K562 (cell line): ENCODE data around the gene ANKRD27. TPM values are rescaled to one million over a fixed set of nuclear protein-coding genes. Genes with fewer than 3 reads are reported as not detected.
A peak's percentile ranks its signal among the peaks of the same experiment; 100 is the strongest.

Experiments
- ATAC-seq: fragments of 200-7000 bp; cut with Tn5 transposase; 3 replicates; pipeline ENCODE4 v1.9.1; 2020; ENCODE audit warnings: moderate library complexity
- BruUV-seq: library from RNA; stranded (reverse); fragments of 400-500 nt; replicated peaks from 2 replicates; lab custom pipeline; 2021; lab: Mats Ljungman, UMichigan
- CTCF ChIA-PET: fragments of 300-600 bp; formaldehyde crosslinking; extraction: SDS; loops from one replicate; lab custom pipeline; 2021; ENCODE audit warnings: low intra/inter-chr PET ratio; lab: Yijun Ruan, JAX
- POLR2A ChIA-PET: fragments of 300-600, 350-650 bp; sonication (Branson Sonifier 250); formaldehyde crosslinking; extraction: SDS; loops from one replicate; lab custom pipeline; 2021; ENCODE audit warnings: antibody characterized with exemption, inconsistent platforms; lab: Yijun Ruan, JAX
- DNase-seq, 4 experiments: peaks; one replicate each; pipeline versions ENCODE4 v3.0.0 to v3.0.0-alpha.2; 2011 to 2018; ENCODE audit warnings: low spot score in 3 of 4, mixed read lengths in 3 of 4; ENCODE audit errors: extremely low read depth in 1 of 4
- FAIRE-seq: peaks from 2 replicates; lab custom pipeline; 2011; peaks lifted over from hg19 to GRCh38; lab: Jason Lieb, UNC
- H2AFZ ChIP-seq: 2 replicates; pipeline ENCODE4 v1.6.0; 2011; ENCODE audit warnings: low read depth, low read length, control low read depth, inconsistent platforms
- H3K27ac ChIP-seq: fragments of 200-600 bp; 3 replicates; pipeline ENCODE4 v1.8.0; 2011; ENCODE audit warnings: low read depth, mild to moderate bottlenecking, control low read depth, inconsistent platforms, low read length, moderate library complexity, mixed read lengths; ENCODE audit errors: extremely low read depth
- H3K27me3 ChIP-seq, 2 experiments: fragments of 300-600 bp in 1 of 2; 2 replicates in 1 of 2; 3 replicates in 1 of 2; pipeline versions ENCODE4 v1.6.0 to v1.8.0; 2011; ENCODE audit warnings: inconsistent platforms in 2 of 2, low read length in 2 of 2, mild to moderate bottlenecking in 1 of 2, mixed read lengths in 1 of 2, moderate library complexity in 1 of 2; ENCODE audit not compliant: control insufficient read depth in 2 of 2, insufficient read depth in 2 of 2
- H3K36me3 ChIP-seq: fragments of 300-600 bp; 3 replicates; pipeline ENCODE4 v1.8.0; 2011; ENCODE audit warnings: mild to moderate bottlenecking, low read length, inconsistent platforms; ENCODE audit not compliant: control insufficient read depth, insufficient read depth
- H3K4me1 ChIP-seq, 2 experiments: fragments of 200-600 bp in 1 of 2; replicated peaks in 1 of 2; 2 replicates in 1 of 2; 3 replicates in 1 of 2; pipeline versions ENCODE4 v1.5.1 to v1.8.0; 2011; ENCODE audit warnings: inconsistent platforms in 2 of 2, low read length in 2 of 2, mild to moderate bottlenecking in 1 of 2, mixed read lengths in 1 of 2, moderate library complexity in 1 of 2; ENCODE audit not compliant: control insufficient read depth in 2 of 2, insufficient read depth in 2 of 2
- H3K4me2 ChIP-seq: 2 replicates; pipeline ENCODE4 v1.6.1; 2011; ENCODE audit warnings: low read length, control low read depth, inconsistent platforms, mixed read lengths; ENCODE audit not compliant: insufficient read depth
- H3K4me3 ChIP-seq: fragments of 200-600 bp; sonication (generic), shearing (Covaris generic); 2 replicates; pipeline ENCODE4 v1.5.1; 2016; ENCODE audit warnings: control low read depth, inconsistent platforms
- H3K79me2 ChIP-seq: fragments of 200-600 bp; 3 replicates; pipeline ENCODE4 v1.8.0; 2011; ENCODE audit warnings: low read length, inconsistent platforms; ENCODE audit not compliant: control insufficient read depth, insufficient read depth
- H3K9ac ChIP-seq, 2 experiments: 2 replicates each; pipeline versions ENCODE4 v1.6.0 to v1.6.1; 2011; ENCODE audit warnings: low read depth in 2 of 2, low read length in 2 of 2, control low read depth in 1 of 2, inconsistent platforms in 1 of 2, mild to moderate bottlenecking in 1 of 2, mixed read lengths in 1 of 2; ENCODE audit not compliant: insufficient read depth in 1 of 2
- H3K9me1 ChIP-seq: one replicate; pipeline ENCODE4 v1.6.0; 2011; ENCODE audit warnings: inconsistent platforms, mild to moderate bottlenecking, low read length, moderate library complexity; ENCODE audit not compliant: control insufficient read depth, insufficient read depth
- H3K9me3 ChIP-seq: replicated peaks from 2 replicates; pipeline ENCODE4 v1.5.1; 2011; ENCODE audit warnings: low read depth, low read length, inconsistent platforms; ENCODE audit not compliant: control insufficient read depth, insufficient read depth
- H4K20me1 ChIP-seq: replicated peaks from 2 replicates; pipeline ENCODE4 v1.6.1; 2011; ENCODE audit warnings: low read length, inconsistent platforms, mixed read lengths; ENCODE audit not compliant: control insufficient read depth, insufficient read depth
- BRCA1 ChIP-seq, 2 experiments: fragments of 450-650 bp in 1 of 2; sonication (generic) in 1 of 2; formaldehyde crosslinking in 1 of 2; IDR thresholded peaks; 2 replicates each; pipeline versions ENCODE4 v1.5.0 to v1.6.1; 2017 to 2020; ENCODE audit warnings: mild to moderate bottlenecking in 1 of 2, missing genetic modification reagents in 1 of 2
- EP400 ChIP-seq: fragments of 450-650 bp; IDR thresholded peaks from 2 replicates; pipeline ENCODE4 v1.6.1; 2017; ENCODE audit warnings: antibody characterized with exemption, mild to moderate bottlenecking, moderate library complexity
- FIP1L1 ChIP-seq: fragments of 200-400 bp; formaldehyde crosslinking; IDR thresholded peaks from 2 replicates; pipeline ENCODE4 v1.6.1; 2018; ENCODE audit warnings: mild to moderate bottlenecking, low read depth, low read length; ENCODE audit not compliant: poor library complexity, severe bottlenecking
- KDM5B ChIP-seq: fragments of 200-600 bp; sonication (generic); IDR thresholded peaks from 2 replicates; pipeline ENCODE4 v1.6.1; 2012; ENCODE audit warnings: low read depth, mild to moderate bottlenecking, moderate library complexity, low read length, control low read depth, inconsistent platforms; ENCODE audit not compliant: insufficient replicate concordance
- MCM2 ChIP-seq: fragments of 450-650 bp; IDR thresholded peaks from 2 replicates; pipeline ENCODE4 v1.6.1; 2017; ENCODE audit warnings: low read depth, mild to moderate bottlenecking
- MCM5 ChIP-seq: fragments of 450-650 bp; IDR thresholded peaks from 2 replicates; pipeline ENCODE4 v1.6.1; 2016; ENCODE audit warnings: low read depth
- NCOA1 ChIP-seq: fragments of 450-650 bp; IDR thresholded peaks from 2 replicates; pipeline ENCODE4 v1.6.1; 2016; ENCODE audit warnings: low read depth
- PHF21A ChIP-seq: fragments of 450-650 bp; IDR thresholded peaks from 2 replicates; pipeline ENCODE4 v1.6.1; 2017; ENCODE audit warnings: low read depth, borderline replicate concordance
- SIN3B ChIP-seq: fragments of 450-650 bp; IDR thresholded peaks from 2 replicates; pipeline ENCODE4 v1.6.1; 2017; ENCODE audit warnings: low read depth, mild to moderate bottlenecking, moderate library complexity
- TCFL5 ChIP-seq: fragments of 250-450 bp; sonication (Bioruptor Pico); conservative IDR thresholded peaks from 2 replicates; pipeline ENCODE4 v1.6.1; 2021; ENCODE audit warnings: mild to moderate bottlenecking, moderate library complexity, matching md5 sums
- ZNF12 ChIP-seq: sonication (generic); formaldehyde crosslinking; IDR thresholded peaks from 2 replicates; pipeline ENCODE4 v1.4.0; 2020; ENCODE audit warnings: mild to moderate bottlenecking, missing genetic modification reagents
- ZNF699 ChIP-seq: fragments of 250-450 bp; sonication (Bioruptor Pico); IDR thresholded peaks from 2 replicates; pipeline ENCODE4 v1.8.0; 2021; ENCODE audit warnings: mild to moderate bottlenecking, moderate library complexity; ENCODE audit not compliant: insufficient replicate concordance
- ZNF740 ChIP-seq, 3 experiments: fragments of 200-800 bp in 1 of 3; sonication (Bioruptor generic) in 1 of 3; sonication (generic) in 1 of 3; formaldehyde crosslinking in 1 of 3; IDR thresholded peaks; 2 replicates each; pipeline versions ENCODE4 v1.6.1 to v1.8.0; 2016 to 2022; ENCODE audit warnings: mild to moderate bottlenecking in 2 of 3, missing compliant biosample characterization in 2 of 3, missing genetic modification characterization in 2 of 3, missing genetic modification reagents in 1 of 3
- WGBS: fragments of 100-300 bp; shearing (Covaris generic); methylation state at CpG from one replicate; pipeline ENCODE4 v1.1.6; 2016; ENCODE audit warnings: low coverage, mixed read lengths; ENCODE audit not compliant: insufficient coverage; ENCODE audit errors: missing lambda C conversion rate; 5-methylcytosine and 5-hydroxymethylcytosine counted together
- in situ Hi-C: fragments of 300-500 bp; cut with MboI; formaldehyde crosslinking; loops from 4 replicates; pipeline ENCODE4 v1.15.0; 2018; ENCODE audit warnings: inconsistent platforms, mixed read lengths
- intact Hi-C: fragments of 100-400 bp; cut with micrococcal nuclease; formaldehyde crosslinking; loops from 2 replicates; pipeline ENCODE4 v1.14.2; 2022
- polyA plus RNA-seq, 8 experiments: library from polyadenylated mRNA; depleted of rRNA in 4 of 8; stranded (reverse) in 5 of 8; unstranded in 3 of 8; fragments of >200 nt; fragmentation: Nextera tagmentation in 2 of 8; fragmentation: Illumina TruSeq in 1 of 8; extraction: Ambion mirVana in 2 of 8; extraction: Trizol in 1 of 8; gene quantifications; 2 replicates each; pipeline versions ENCODE4 v1.2.1 to v1.2.3, GENCODE V29; 2011 to 2014; ENCODE audit warnings: inconsistent platforms in 1 of 8, missing spikeins in 1 of 8
- total RNA-seq, 7 experiments: library from RNA; depleted of rRNA in 6 of 7; stranded (reverse); fragments of >200 nt in 6 of 7; fragmentation: Illumina TruSeq in 2 of 7; extraction: Trizol in 2 of 7; gene quantifications; 2 replicates each; pipeline versions ENCODE4 v1.2.1 to v1.2.3, GENCODE V29; 2011 to 2021; ENCODE audit warnings: low replicate concordance in 1 of 7
- TF ChIP-seq, protein P1 (sequence below): fragments of 250-450 bp; sonication (Bioruptor Pico); IDR thresholded peaks from 2 replicates; pipeline ENCODE4 v1.8.0; 2021; ENCODE audit warnings: borderline replicate concordance, mild to moderate bottlenecking, moderate library complexity; ENCODE audit not compliant: poor library complexity, severe bottlenecking
- TF ChIP-seq, protein P2 (sequence below): IDR thresholded peaks from 2 replicates; pipeline ENCODE4 v1.6.1; 2016; ENCODE audit warnings: missing genetic modification characterization, missing compliant biosample characterization
- TF ChIP-seq, protein P3 (sequence below): sonication (generic); formaldehyde crosslinking; IDR thresholded peaks from 2 replicates; pipeline ENCODE4 v1.9.0; 2022; ENCODE audit warnings: mild to moderate bottlenecking, missing genetic modification reagents

ANKRD27 gene
- total and polyA plus RNA-seq, 9 of the 15 experiments (the other 6 are each of a cell fraction or from before 2014, with no cell fraction given) = 5.3 to 71.3 (median 54.2) TPM

- ChIA-PET POLR2A (interaction anchor here (0.6 to 0.9 kb wide), 6 partner anchors 12 to 349 kb away, joined by 3 to 6 read pairs (median 3); no protein-coding TSS in a partner anchor), CTCF (no interaction called here)
- whole genome bisulfite sequencing = 0% methylated on average over 38 of the region's 81 CpGs
- in situ Hi-C loops = no loop called here
- H3K4me3 ChIP-seq = peak within 1 kb of the TSS; percentile 77
- peaks cover 24% of the 10 kb centered on the region for H3K79me2 ChIP-seq
- H3K27me3 ChIP-seq = no peaks in the 10 kb centered on the region
- BruUV-seq = no TSS peak
- ATAC-seq = peak; percentile 96
- peaks cover 6 to 16% of the 10 kb centered on the region in 2 experiments; a peak in 4 of 5 replicates for H3K4me1 ChIP-seq
- DNase-seq = peak; percentile 94 to 97 (median 96)
- peaks cover 41% of the 10 kb centered on the region for H3K36me3 ChIP-seq
- H3K27ac ChIP-seq = peak within 1 kb of the TSS; percentile 88
- intact Hi-C loops = loop anchor here (5.0 kb wide), 1 partner anchor 91 kb away; no protein-coding TSS in a partner anchor
- FAIRE-seq = peak; percentile 70
- peak within 1 kb of the TSS; percentile 96 for H3K4me2 ChIP-seq
- H4K20me1 ChIP-seq = no peaks in the 10 kb centered on the region
- peaks cover 4% of the 10 kb centered on the region for H3K9me1 ChIP-seq
- peak within 1 kb of the TSS; percentile 98 for H2AFZ ChIP-seq
- peak within 1 kb of the TSS; percentile 81 to 93 for H3K9ac ChIP-seq
- no peaks in the 10 kb centered on the region for H3K9me3 ChIP-seq
- no peak for TF ChIP-seq PHF21A
- TF ChIP-seq, protein P1, sequence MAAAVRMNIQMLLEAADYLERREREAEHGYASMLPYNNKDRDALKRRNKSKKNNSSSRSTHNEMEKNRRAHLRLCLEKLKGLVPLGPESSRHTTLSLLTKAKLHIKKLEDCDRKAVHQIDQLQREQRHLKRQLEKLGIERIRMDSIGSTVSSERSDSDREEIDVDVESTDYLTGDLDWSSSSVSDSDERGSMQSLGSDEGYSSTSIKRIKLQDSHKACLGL = no peak
- no peak for TF ChIP-seq BRCA1 (IDR thresholded peaks at IDR 0.05)
- no peak for TF ChIP-seq BRCA1 (CRISPR knock-in tag; IDR thresholded peaks at IDR 0.05)
- peak; percentile 79 for TF ChIP-seq KDM5B
- no peak for TF ChIP-seq MCM2
- no peak for TF ChIP-seq ZNF12
- TF ChIP-seq EP400 = peak; percentile 67; the same call in 1 of the 2 replicates
- no peak for TF ChIP-seq MCM5
- TF ChIP-seq, protein P2, sequence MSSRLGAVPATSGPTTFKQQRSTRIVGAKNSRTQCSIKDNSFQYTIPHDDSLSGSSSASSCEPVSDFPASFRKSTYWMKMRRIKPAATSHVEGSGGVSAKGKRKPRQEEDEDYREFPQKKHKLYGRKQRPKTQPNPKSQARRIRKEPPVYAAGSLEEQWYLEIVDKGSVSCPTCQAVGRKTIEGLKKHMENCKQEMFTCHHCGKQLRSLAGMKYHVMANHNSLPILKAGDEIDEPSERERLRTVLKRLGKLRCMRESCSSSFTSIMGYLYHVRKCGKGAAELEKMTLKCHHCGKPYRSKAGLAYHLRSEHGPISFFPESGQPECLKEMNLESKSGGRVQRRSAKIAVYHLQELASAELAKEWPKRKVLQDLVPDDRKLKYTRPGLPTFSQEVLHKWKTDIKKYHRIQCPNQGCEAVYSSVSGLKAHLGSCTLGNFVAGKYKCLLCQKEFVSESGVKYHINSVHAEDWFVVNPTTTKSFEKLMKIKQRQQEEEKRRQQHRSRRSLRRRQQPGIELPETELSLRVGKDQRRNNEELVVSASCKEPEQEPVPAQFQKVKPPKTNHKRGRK (tag) = no peak
- TF ChIP-seq TCFL5 (CRISPR knock-in tag) = no peak
- TF ChIP-seq, protein P3, sequence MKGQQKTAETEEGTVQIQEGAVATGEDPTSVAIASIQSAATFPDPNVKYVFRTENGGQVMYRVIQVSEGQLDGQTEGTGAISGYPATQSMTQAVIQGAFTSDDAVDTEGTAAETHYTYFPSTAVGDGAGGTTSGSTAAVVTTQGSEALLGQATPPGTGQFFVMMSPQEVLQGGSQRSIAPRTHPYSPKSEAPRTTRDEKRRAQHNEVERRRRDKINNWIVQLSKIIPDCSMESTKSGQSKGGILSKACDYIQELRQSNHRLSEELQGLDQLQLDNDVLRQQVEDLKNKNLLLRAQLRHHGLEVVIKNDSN (CRISPR knock-in tag) = no peak
- TF ChIP-seq ZNF699 (CRISPR knock-in tag) = no peak
- peak; percentile 78 for TF ChIP-seq FIP1L1
- peak; percentile 74 for TF ChIP-seq SIN3B
- peak; percentile 40; the same call in 1 of the 2 replicates for TF ChIP-seq ZNF740 (CRISPR knock-in tag; IDR thresholded peaks at IDR 0.05)
- no peak for TF ChIP-seq ZNF740 (tag; IDR thresholded peaks at IDR 0.05)
- TF ChIP-seq NCOA1 = no peak
These were observed 93.9 kb downstream of the ANKRD27 start, which contains the start of gene PDCD5 for GRCh38 chr19:32580901-32581704. PDCD5 (plus strand) TSS chr19:32581190; CDS start chr19:32581262, 72 bp downstream.
